HEK293 (cell line): ENCODE data around the gene CHIT1.

Experiments
- ATF2 ChIP-seq: fragments of 450-650 bp; formaldehyde crosslinking; IDR thresholded peaks from 2 replicates; pipeline ENCODE4 v1.5.1; 2016; ENCODE audit warnings: missing biosample characterization, missing genetic modification characterization, low read depth
- BCL11A ChIP-seq: fragments of 450-650 bp; formaldehyde crosslinking; IDR thresholded peaks from 2 replicates; pipeline ENCODE4 v1.5.1; 2016; ENCODE audit warnings: low read depth, missing biosample characterization, missing genetic modification characterization
- ZNF23 ChIP-seq: fragments of 450-650 bp; formaldehyde crosslinking; IDR thresholded peaks from 2 replicates; pipeline ENCODE4 v1.5.1; 2016; ENCODE audit warnings: missing biosample characterization, missing genetic modification characterization, borderline replicate concordance
- ZNF707 ChIP-seq: fragments of 450-650 bp; formaldehyde crosslinking; IDR thresholded peaks from 2 replicates; pipeline ENCODE4 v1.5.1; 2016; ENCODE audit warnings: missing biosample characterization, missing genetic modification characterization

- TF ChIP-seq ZNF707 (tag by site-specific recombination) (no peak), ATF2 (tag by site-specific recombination) (no peak), BCL11A (tag by site-specific recombination) (no peak), ZNF23 (tag by site-specific recombination) (no peak)
Measured at GRCh38 chr1:203188686-203189232, 40.7 kb downstream of the CHIT1 start.
